Central memory CD8-positive, alpha-beta T cell (primary cell): Measurements from ENCODE around the gene POU5F2.

Experiments
- ATAC-seq: fragments of 150-1000 bp; cut with Tn5 transposase; replicated peaks from 2 replicates; pipeline ENCODE4 v1.10.0; 2022; ENCODE audit warnings: mild to moderate bottlenecking, moderate FRiP score, moderate number of reproducible peaks; ENCODE audit not compliant: poor library complexity, severe bottlenecking; ENCODE audit errors: extremely low read depth
- DNase-seq, 2 donors: peaks; one replicate each; pipeline ENCODE4 v3.0.0; 2021; ENCODE audit warnings: low spot score in 2 of 2
- H3K27ac Mint-ChIP-seq: one replicate; pipeline ENCODE4 v1.8.0; 2022; ENCODE audit warnings: low read depth, mild to moderate bottlenecking, moderate library complexity, mixed read lengths
- H3K27me3 Mint-ChIP-seq: one replicate; pipeline ENCODE4 v1.8.0; 2022; ENCODE audit warnings: mixed read lengths
- H3K36me3 Mint-ChIP-seq: one replicate; pipeline ENCODE4 v1.8.0; 2022; ENCODE audit warnings: mild to moderate bottlenecking, moderate library complexity, mixed read lengths; ENCODE audit not compliant: insufficient read depth
- H3K4me1 Mint-ChIP-seq: one replicate; pipeline ENCODE4 v1.8.0; 2022; ENCODE audit warnings: mixed read lengths
- H3K4me3 Mint-ChIP-seq: one replicate; pipeline ENCODE4 v1.8.0; 2022; ENCODE audit warnings: mild to moderate bottlenecking, moderate library complexity, mixed read lengths
- H3K9me3 Mint-ChIP-seq: one replicate; pipeline ENCODE4 v1.8.0; 2022; ENCODE audit warnings: mixed read lengths

POU5F2 gene, protein sequence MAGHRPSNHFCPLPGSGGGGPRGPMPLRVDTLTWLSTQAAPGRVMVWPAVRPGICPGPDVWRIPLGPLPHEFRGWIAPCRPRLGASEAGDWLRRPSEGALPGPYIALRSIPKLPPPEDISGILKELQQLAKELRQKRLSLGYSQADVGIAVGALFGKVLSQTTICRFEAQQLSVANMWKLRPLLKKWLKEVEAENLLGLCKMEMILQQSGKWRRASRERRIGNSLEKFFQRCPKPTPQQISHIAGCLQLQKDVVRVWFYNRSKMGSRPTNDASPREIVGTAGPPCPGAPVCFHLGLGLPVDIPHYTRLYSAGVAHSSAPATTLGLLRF

DNA sequence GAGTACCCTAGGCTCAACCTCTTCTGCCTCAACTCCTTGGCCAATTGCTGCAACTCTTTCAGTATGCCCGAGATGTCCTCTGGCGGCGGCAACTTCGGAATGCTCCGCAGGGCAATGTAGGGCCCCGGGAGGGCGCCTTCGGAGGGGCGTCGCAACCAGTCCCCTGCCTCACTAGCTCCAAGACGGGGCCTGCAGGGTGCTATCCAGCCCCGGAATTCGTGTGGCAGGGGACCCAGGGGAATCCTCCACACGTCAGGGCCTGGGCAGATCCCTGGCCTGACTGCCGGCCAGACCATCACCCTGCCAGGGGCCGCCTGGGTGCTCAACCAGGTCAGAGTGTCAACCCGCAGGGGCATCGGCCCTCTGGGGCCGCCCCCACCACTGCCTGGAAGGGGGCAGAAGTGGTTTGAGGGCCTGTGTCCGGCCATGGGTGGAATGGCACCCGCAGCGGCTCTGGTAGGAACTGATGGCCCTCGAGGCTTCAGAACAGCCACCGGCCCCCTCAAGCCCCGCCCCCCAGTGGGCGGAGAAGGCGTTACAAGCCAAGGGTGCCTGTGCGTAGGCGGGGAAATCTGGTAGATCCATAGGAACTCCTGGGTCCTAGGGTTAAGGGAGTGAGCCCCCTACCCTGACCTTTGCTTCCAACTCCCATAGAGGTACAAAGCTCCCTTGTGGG, at the start of gene POU5F2:
Gene POU5F2, minus strand, starts transcription at position 465 of the 676 bp plus-strand sequence. Its CDS starts 37 bp downstream, at position 428.
- peaks cover 5% of the 10 kb centered on the region for H3K9me3 Mint-ChIP-seq
- H3K36me3 Mint-ChIP-seq, result peaks cover 3% of the 10 kb centered on the region
- no peak for ATAC-seq
- peaks cover 10% of the 10 kb centered on the region for H3K4me1 Mint-ChIP-seq
- H3K27me3 Mint-ChIP-seq, result no peaks in the 10 kb centered on the region
- DNase-seq, result no peak
- H3K4me3 Mint-ChIP-seq, result no peak within 1 kb of the TSS
- no peak within 1 kb of the TSS for H3K27ac Mint-ChIP-seq

DNA sequence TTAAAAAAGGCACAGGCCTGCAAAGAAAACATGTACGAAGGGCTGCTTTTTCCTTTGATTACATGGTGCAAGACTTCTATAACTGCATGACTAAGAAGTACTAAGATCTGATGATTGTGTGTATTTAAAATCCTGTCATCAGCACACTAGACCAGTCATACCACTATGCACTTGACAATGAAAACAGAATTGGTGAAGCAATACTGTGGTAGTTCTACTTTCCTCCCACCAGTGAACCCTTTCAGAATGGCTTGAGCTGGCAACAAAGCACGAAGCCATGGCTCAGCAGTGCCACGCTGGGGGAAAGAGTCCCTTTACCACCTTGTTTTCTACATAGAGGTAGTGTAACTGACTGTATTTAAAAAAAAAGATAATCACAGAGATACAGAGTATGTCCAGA, 49.0 kb upstream of the POU5F2 start:
- no peak for DNase-seq
- no peaks in the 10 kb centered on the region for H3K36me3 Mint-ChIP-seq

DNA sequence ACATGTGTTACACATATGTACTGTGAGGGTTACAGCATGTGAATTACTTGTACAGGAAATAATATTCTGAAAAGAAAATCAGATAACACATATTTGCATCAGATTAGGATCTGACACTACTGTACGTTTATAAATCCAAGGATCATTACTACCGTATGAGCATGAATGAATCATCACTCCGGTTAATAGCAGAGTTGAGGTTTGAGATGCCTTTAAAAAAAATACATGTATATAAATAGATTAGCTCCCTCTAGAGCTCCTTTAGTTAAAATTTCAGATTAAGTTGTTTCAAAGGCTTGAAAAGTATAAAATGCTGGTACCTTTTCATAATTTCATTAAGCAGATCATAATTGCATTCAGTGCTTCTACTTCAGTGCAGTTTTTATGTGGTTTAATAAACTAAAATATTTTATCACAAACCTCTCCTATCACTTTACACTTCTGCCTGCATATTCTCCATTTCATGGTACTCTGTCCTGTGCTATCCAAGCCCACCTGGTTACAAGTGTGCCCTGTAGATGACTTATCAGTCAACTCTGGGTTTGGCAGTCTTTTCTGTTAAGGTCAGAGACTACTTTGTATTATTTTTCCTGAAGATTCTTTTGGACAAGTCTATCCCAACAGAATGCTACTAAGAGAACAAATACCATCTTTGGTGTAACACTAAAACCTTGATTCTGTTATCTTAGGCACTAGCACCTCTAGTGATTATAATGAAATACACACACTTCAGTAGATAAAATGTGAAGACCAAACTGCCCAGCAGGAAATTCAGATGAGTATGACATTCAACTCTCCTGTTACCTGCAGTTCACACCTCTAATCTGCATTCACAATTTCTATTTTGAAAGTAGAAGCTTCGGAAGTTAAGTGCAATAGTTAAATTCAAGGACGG, 48.0 kb upstream of the POU5F2 start:
- Mint-ChIP-seq H3K4me1 (peaks cover 10% of the 10 kb centered on the region), H3K9me3 (no peaks in the 10 kb centered on the region), H3K4me3 (no peak overlapping the region), H3K27ac (no peak overlapping the region), H3K27me3 (no peaks in the 10 kb centered on the region), H3K36me3 (no peaks in the 10 kb centered on the region)
- no peak for ATAC-seq
- no peak for DNase-seq

More for the DNA sequence above, 49.0 kb upstream of the POU5F2 start:
- no peaks in the 10 kb centered on the region for H3K9me3 Mint-ChIP-seq
- no peak overlapping the region for H3K4me3 Mint-ChIP-seq
- no peak overlapping the region for H3K27ac Mint-ChIP-seq
- H3K4me1 Mint-ChIP-seq, result peaks cover 10% of the 10 kb centered on the region
- no peaks in the 10 kb centered on the region for H3K27me3 Mint-ChIP-seq
- no peak for ATAC-seq

DNA sequence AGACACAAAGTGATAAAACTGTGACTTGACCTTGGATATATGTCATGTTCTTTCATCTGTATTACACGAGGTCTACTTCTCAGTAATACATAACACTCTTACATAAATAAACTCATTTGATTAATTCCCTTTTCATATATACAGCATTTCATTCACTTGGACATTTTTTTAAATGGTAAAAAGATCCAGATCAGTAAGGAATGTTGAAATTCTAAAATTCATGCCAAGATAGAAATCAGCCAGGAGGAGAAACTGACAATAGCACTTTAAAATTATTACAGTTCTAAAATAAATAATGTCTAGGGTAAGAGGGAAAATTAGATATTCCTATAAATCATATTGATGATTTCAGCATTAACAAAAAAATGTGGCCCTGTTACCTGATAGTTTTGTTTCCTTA, 46.2 kb upstream of the POU5F2 start:
- Mint-ChIP-seq H3K4me3 (no peak overlapping the region), H3K27ac (no peak overlapping the region), H3K9me3 (no peaks in the 10 kb centered on the region), H3K4me1 (peaks cover 10% of the 10 kb centered on the region), H3K36me3 (peaks cover 2% of the 10 kb centered on the region), H3K27me3 (no peaks in the 10 kb centered on the region)
- ATAC-seq (no peak), DNase-seq (no peak)

DNA sequence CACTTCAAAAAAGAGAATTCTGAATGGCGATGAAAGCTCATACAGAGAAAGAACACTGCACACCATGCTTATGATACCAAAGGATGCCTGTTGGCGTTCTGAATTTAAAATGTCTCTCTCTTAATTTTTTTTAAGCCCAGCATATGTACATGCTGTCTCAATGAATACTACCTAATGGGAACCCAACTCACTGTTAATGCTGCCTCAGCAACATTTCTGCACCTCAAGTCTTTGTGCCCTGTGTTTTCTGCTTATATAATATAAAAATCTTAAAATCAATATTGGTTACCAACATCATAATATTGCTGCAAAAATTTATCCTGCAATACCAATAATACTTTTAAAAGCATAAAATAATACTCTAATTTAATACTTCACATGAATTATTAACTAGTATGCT, 44.1 kb upstream of the POU5F2 start:
- H3K4me1 Mint-ChIP-seq, result no peaks in the 10 kb centered on the region
- H3K4me3 Mint-ChIP-seq, result no peak overlapping the region
- H3K9me3 Mint-ChIP-seq, result no peaks in the 10 kb centered on the region
- DNase-seq (no peak), ATAC-seq (no peak)
- H3K36me3 Mint-ChIP-seq, result peaks cover 2% of the 10 kb centered on the region
- no peaks in the 10 kb centered on the region for H3K27me3 Mint-ChIP-seq
- no peak overlapping the region for H3K27ac Mint-ChIP-seq

DNA sequence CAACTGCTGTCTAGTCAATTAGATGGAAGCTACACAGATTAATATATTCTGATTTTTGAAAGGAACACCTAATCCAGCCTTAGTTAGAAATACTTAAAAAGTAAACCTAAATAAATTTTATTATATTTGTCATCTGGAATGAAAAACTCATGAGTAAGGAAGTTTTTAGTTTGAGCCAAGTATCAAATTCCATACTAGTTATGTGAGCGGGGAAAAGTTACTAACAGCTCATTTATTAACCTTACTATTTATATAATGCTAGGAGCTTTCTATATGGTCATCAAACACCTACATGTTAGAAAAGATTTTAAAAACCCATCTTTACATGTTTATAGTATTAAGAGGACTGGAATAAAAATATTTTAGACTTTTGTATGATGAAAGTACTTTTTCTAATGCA, 41.6 kb upstream of the POU5F2 start:
- Mint-ChIP-seq H3K36me3 (peaks cover 2% of the 10 kb centered on the region), H3K27me3 (no peaks in the 10 kb centered on the region), H3K27ac (no peak overlapping the region), H3K9me3 (no peaks in the 10 kb centered on the region), H3K4me1 (no peaks in the 10 kb centered on the region), H3K4me3 (no peak overlapping the region)
- DNase-seq (no peak), ATAC-seq (no peak)

DNA sequence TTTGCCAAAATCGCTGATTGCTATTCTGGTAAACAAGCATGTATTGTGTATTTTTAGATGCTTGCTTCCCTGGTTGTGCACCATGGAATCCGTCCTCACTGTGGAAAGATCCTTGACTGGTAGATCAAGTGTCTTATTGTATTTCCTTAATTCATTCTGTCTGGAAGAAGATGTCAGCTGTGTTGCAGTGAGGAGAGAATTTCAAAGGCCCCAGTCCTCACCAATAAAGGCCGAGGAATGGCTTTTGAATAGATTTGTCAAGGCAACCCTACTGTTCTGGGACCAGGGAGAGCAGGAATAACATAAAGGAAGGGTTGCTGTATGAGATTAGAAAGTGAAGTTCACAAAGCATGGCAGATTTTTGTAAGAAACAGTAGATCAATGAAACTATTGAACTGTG, 36.2 kb upstream of the POU5F2 start:
- Mint-ChIP-seq H3K9me3 (no peaks in the 10 kb centered on the region), H3K27me3 (no peaks in the 10 kb centered on the region), H3K4me1 (no peaks in the 10 kb centered on the region), H3K4me3 (no peak overlapping the region), H3K36me3 (peaks cover 8% of the 10 kb centered on the region), H3K27ac (no peak overlapping the region)
- DNase-seq (no peak), ATAC-seq (no peak)

DNA sequence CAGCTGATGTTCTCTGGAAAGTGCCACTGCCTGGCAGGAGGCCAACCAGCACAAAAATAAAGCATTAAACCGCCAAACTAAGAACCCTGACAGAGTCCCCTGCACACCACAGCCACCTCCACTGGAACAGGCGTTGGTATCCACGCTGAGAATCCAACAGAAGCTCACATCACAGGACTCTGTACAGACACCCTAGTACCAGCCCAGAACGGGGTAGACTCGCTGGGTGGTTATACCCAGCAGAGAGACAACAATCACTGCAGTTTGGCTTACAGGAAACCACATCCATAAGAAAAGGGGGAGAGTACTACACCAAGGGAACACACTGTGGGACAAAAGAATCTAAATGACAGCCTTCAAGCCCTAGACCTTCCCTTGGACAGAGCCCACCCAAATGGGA, 15.0 kb upstream of the POU5F2 start:
- Mint-ChIP-seq H3K4me1 (peaks cover 46% of the 10 kb centered on the region), H3K27me3 (no peaks in the 10 kb centered on the region), H3K36me3 (peaks cover 5% of the 10 kb centered on the region), H3K27ac (no peak overlapping the region), H3K4me3 (no peak overlapping the region), H3K9me3 (peaks cover 20% of the 10 kb centered on the region)
- ATAC-seq (no peak), DNase-seq (no peak)

DNA sequence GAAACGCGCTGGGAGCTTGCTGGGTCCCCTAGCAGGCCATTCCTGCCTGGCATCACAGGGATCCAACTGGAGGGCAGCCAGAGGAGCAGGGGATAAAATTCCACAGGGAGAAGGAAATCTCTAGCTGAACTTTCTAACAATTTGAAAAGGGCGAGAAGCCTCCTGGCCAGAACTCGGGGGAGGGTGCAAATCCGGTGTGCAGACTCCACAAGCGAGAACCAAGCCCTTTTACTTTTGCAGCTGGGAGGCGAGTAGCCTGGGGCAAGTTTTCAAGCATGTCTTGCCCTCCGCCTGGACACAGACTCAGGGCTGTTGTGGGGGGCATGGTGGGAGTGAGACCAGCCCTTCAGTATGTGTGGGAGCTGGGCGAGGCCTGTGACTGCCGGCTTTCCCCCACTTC, 14.3 kb upstream of the POU5F2 start:
- Mint-ChIP-seq H3K4me3 (no peak overlapping the region), H3K36me3 (peaks cover 5% of the 10 kb centered on the region), H3K27ac (no peak overlapping the region), H3K4me1 (peaks cover 46% of the 10 kb centered on the region), H3K27me3 (no peaks in the 10 kb centered on the region), H3K9me3 (peaks cover 20% of the 10 kb centered on the region)
- ATAC-seq (no peak), DNase-seq (no peak)

DNA sequence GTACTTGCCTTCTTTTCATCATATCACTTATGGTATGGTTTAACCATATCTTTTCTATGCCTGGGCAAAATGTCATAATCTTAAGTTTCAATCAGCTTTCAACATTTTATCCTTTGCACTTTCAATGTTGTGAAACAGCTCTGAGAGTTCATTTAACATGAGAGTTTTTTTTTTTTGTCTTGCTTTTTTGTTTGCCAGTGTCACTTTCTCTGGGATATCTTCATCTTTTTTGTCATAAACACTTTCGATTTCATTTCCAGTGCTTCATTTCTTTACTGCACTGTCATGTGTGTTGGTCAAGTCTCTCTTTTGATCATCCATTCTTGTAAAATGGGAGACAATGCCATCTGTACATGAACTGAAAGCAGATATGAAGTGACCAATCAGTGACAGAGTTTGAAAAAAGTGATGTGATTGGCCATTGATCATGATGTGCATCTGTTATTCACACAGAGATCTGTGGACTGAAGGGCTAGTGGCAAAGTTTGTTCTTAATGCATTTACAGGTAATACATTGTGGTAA, 7.5 kb upstream of the POU5F2 start:
- Mint-ChIP-seq H3K4me1 (peaks cover 18% of the 10 kb centered on the region), H3K27me3 (no peaks in the 10 kb centered on the region), H3K27ac (no peak overlapping the region), H3K36me3 (no peaks in the 10 kb centered on the region), H3K4me3 (no peak overlapping the region), H3K9me3 (no peaks in the 10 kb centered on the region)
- ATAC-seq (no peak), DNase-seq (no peak)

DNA sequence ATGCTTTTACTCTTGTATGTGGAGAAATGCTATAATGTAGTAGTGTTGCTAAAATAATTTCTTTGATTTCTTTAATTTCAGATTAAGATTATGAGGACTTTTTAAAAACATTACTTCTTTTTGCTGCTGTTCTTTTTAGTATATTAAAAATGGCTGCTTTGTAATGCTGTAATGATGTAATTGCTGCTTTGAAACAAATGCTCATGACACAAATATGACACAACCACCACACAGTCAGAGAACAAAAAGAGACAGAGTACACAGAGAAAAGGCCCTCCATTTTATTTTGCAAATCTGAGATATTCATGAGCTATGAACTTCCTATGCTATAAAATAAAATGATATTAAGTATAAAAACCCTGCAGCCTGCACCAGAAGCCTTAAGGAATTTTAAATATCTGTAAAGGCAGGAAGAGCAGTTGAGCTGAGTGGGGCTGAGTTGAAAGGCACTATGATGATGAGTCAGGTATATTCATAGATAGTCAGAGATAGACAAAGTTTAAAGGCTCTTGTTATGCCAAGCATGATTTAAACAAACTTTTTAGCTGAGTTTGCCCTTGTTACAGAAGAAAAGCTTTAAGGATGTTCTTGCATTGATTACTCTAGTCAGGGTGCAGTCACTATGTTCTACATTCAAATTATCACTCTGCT, 5.1 kb upstream of the POU5F2 start:
- ATAC-seq (no peak), DNase-seq (no peak)
- no peak overlapping the region for H3K4me3 Mint-ChIP-seq
- no peaks in the 10 kb centered on the region for H3K36me3 Mint-ChIP-seq
- H3K4me1 Mint-ChIP-seq, result peaks cover 16% of the 10 kb centered on the region
- H3K27me3 Mint-ChIP-seq, result no peaks in the 10 kb centered on the region
- no peak overlapping the region for H3K27ac Mint-ChIP-seq
- peaks cover 5% of the 10 kb centered on the region for H3K9me3 Mint-ChIP-seq

DNA sequence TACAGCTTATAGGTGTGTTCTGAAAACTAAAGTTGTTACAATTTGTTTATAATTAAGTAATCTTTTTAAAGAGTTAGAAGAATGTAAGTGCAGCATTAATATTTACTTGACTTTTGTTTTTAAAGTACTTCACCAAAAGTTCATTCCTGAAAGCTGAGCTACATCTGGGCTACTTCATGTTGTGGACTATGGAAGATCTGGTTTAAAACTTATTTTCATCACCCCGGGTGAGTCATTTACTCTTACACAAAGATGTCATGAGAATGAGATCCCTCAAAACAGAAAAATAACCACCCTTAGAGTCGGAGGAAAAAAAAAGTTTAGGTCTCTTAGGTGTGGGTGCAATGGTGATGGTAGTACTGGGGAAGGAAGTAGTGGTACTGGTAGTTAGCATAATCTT, 5.1 kb downstream of the POU5F2 start:
- Mint-ChIP-seq H3K4me1 (peaks cover 5% of the 10 kb centered on the region), H3K36me3 (peaks cover 5% of the 10 kb centered on the region), H3K4me3 (no peak overlapping the region), H3K9me3 (no peaks in the 10 kb centered on the region), H3K27ac (no peak overlapping the region), H3K27me3 (no peaks in the 10 kb centered on the region)
- DNase-seq, result no peak
- ATAC-seq, result no peak
